CD4-positive, alpha-beta T cell treated with Interleukin-15 for 1 hour (primary cell): Measurements from ENCODE around the gene TRIM48.
"Not testable (repeated sequence)": the region's sequence is repeated elsewhere in the genome, so short reads cannot be mapped to it uniquely, and the experiment has no call there.

Experiments used
- DNase-seq: peaks from one replicate; pipeline ENCODE4 v3.0.0-alpha.2; 2020

TRIM48 gene, protein sequence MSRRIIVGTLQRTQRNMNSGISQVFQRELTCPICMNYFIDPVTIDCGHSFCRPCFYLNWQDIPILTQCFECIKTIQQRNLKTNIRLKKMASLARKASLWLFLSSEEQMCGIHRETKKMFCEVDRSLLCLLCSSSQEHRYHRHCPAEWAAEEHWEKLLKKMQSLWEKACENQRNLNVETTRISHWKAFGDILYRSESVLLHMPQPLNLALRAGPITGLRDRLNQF

DNA sequence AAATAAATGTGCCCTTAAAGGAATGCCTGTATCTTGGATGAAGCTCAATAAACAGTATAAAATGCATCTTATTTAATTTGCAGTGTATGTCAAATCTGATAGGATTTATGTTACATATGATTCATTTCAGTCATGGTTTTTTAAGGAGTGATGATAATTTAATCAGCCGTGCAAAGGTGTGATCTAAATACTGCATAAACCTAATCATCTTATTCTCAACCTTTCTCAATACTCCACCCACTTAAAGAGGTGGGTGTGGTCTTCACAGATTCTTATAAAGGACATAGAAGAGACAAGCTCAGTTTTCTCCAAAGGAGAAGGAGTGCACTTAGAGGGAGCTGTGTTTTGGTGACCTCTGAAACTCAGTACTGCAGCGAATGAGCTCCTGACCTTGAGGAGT, at the start of gene TRIM48:
TSS of gene TRIM48 (plus strand) at position 301 of the 400 bp plus-strand sequence. CDS start 113 bp downstream, outside the sequence.
- not testable (repeated sequence) for DNase-seq

DNA sequence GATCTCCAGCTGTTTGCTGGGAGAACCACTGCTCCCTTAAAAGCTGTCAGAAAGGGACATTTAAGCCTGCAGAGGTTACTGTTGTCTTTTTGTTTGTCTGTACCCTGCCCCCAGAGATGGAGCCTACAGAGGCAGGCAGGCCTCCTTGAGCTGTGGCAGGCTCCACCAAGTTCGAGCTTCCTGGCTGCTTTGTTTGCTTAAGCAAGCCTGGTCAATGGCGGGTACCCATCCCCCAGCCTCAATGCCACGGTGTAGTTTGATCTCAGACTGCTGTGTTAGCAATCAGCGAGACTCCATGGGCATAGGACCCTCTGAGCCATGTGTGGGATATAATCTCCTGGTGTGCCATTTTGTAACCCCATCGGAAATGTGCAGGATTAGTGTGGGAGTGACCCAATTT, 23.6 kb upstream of the TRIM48 start:
- not testable (repeated sequence) for DNase-seq

DNA sequence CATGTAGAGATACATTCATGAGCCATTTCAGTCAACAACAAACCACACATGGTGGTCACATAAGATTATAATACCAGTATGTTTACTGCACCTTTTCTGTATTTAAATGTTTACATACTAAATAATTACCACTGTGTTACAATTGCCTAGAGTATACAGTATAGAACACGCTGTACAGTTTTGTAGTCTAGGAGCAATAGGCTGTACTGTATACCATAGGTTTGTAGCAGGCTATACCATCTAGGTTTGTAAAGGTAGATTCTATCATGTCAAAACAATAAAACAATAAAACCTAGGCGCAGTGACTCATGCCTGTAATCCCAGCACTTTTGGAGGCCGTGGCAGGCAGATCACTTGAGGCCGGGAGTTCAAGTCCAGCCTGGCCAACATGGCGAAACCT, 1.1 kb downstream of the TRIM48 start:
- DNase-seq, result no peak
